Anterior cingulate cortex (tissue), 58 donors: ENCODE results near the gene DNLZ.
"Not testable (repeated sequence)": the region's sequence is repeated elsewhere in the genome, so short reads cannot be mapped to it uniquely, and the experiment has no call there.

Experiments used
- DNase-seq, 58 donors: peaks; one replicate each; lab custom pipeline; 2025; lab: John Stamatoyannopoulos, UW

The DNLZ gene

DNA sequence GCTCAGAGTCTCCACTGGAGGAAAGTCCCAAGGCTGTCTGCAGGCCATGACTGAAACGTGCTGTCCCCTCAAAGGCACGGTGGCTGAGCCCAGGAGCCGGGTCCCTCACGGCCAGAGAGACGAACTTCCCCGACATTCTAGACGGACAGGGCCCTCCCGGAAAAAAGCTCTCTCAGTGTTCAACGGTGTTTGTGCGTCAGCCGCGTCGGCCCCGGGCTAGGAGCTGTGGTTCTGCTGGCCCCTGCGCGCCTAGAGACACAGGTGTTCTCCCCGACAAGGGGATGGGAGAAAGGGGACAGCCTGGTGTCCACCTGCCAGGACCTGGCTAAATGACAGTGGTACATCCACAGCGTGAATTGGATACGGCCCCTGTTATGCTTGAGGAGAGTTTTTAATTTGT is 42.0 kb downstream of the DNLZ start:
- no peak for DNase-seq

DNA sequence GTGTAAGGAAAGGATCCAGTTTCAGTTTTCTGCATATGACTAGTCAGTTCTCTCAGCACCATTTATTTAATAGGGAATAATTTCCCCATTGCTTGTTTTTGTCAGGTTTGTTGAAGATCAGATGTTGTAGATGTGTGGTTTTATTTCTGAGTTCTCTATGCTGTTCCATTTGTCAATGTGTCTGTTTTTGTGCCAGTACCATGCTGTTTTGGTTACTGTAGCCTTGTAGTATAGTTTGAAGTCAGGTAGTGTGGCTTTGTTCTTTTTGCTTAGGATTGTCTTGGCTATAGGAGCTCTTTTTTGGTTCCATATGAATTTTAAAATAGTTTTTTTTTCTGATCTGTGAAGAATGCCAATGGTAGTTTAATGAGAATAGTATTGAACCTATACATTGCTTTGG is 42.6 kb downstream of the DNLZ start:
- not testable (repeated sequence) for DNase-seq

DNA sequence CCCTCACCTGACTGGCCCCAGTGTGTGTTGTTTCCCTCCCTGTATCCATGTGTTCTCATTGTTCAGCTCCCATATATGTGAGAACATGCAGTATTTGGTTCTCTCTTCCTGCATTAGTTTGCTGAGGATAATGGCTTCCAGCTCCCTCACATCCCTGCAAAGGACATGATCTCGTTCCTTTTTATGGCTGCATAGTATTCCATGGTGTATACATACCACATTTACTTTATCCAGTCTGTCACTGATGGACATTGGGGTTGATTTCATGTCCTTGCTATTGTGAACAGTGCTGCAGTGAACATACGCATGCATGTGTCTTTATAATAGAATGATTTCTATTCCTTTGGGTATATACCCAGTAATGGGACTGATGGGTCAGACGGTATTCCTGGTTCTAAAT is 43.6 kb downstream of the DNLZ start:
- DNase-seq: not testable (repeated sequence)

DNA sequence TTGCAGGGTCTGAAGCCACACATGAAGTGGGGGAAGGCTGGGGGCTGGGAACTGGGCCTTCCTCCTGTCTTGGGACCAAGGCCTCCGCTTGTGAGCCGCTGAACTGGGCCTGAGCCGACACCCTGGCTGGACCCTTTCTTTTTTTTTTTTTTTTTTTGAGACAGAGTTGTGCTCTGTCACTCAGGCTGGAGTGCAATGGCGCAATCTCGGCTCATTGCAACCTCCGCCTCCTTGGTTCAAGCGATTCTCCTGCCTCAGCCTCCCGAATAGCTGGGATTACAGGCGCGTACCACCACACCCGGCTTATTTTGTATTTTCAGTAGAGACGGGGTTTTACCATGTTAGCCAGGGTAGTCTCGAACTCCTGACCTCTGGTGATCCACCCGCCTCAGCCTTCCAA is 44.3 kb downstream of the DNLZ start:
- DNase-seq: not testable (repeated sequence)

DNA sequence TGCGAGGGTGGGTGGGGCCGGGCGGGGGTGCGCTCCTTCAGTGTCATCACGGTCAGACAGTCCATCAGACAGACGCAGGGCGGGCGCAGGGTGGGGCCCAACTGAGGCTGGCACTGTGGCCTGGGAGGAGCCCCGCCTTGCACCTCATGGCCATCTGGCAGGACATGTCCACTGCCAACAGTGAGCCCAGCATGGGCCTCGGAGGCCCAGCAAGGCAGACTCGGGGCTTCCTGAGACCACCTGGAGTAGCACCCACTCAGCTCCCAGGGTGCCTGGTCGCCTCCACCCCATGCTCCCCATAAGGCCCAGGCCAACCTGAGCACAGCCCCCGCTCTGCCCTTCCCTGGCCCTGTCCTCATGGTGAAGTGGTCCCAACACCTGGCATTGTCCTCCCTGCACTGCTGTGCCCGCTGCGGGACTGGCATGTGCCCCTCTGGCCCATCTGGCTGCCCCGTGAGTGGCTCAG is 44.7 kb downstream of the DNLZ start:
- DNase-seq: no peak

DNA sequence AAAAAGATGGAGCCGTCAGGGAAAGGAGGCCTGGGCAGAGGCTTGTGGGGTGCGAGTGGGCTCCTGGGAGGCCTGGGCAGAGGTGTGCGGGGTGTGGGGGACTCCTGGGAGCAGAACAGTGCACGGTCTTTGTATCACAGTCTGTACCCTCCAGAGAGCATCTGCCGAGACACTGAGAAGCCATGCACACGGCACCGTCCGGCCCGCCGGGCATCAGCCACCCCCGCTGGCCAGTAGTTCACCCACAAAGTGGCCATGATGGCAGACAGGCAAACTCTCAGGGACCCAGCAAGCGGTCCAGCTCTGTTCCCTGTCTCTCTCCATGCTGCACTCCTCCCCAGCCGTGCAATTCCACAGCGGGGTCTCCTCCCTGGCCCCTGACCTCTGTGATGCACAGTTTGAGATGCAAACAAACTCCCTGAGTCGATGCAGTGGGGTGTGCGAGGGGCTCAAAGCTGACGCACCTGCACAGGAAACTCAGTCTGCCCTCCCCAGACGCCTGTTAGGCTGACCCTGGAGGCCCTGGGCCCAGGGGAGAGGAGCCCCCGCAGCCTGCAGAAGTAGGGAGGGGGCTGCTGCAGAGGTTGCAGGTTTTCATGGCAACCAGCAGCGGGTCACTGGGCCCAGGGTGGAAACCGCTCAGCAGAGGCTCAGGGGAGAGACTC is 45.3 kb downstream of the DNLZ start:
- no peak for DNase-seq

DNA sequence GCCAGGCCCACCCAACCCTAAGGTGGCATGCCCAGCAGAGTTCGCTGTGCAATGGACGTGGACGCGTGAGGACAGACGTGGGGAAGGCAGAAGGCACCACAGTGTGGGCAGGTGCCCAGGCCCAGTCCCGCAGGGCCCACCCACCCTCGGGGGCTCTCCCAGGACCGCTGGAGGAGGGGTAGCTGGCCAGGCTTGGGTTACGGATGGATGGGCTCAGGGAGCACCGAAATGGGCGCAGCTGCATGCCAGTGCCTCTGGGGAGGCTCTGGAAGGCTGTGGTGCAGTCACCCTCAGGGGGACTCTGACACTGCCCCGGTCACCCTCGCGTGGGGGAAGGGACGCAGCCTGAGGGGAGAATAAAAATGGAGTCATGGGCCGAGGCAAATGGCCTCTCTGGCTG is 45.8 kb downstream of the DNLZ start:
- DNase-seq: no peak

DNA sequence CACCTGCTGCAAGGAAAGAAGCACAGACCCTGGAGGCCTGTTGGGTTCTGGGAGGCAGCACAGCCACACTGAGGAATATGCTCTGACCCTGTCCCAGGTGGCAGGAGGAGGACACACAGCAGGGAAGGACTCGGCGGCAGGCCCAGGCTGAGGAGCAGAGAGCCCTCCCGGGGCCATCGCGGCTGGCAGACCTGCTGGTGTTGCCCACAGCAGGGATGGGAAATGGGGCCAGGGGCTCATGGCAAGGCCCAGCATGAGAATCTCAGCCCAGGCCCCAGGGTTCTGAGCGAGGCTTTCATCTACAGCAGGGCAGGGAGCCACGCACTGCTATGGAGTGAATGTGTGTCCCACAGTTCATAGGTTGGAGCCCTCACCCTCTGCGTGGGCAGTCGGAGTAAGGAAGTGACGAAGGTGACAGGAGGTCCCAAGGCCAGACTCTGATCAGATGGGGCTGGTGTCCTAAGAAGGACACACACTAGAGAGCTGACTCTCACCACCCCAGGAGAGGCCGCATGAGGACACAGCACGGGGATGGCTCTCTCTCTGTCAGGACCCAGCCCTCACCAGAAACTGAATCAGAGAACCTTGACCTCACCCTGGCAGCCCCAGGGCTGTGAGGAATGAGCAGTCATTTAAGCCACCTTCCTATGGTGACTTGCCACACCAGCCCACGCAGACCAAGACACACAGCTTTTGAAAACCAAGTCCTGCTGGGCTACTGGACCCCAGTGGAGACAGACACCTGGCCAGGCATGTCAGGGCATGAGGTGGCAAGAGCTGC is 46.5 kb downstream of the DNLZ start:
- DNase-seq: no peak

DNA sequence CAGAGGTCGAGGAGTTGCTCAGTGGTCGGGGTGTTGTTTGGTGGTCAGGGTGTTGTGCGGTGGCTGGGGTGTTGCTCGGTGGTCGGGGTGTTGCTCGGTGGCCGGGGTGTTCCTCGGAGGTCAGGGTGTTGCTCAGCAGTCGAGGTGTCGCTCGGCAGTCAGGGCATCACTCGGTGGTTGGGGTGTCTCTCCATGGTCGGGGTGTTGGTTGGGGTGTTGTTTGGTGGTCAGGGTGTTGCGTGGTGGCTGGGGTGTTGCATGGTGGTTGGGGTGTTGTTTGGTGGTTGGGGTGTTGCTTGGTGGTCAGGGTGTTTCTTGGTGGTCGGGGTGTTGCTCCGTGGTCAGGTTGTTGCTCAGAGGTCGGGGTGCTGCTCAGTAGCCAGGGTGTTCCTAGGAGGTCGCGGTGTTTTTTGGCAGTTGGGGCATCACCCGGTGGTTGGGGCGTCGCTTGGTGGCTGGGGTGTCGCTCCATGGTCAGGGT is 47.2 kb downstream of the DNLZ start:
- no peak for DNase-seq

DNA sequence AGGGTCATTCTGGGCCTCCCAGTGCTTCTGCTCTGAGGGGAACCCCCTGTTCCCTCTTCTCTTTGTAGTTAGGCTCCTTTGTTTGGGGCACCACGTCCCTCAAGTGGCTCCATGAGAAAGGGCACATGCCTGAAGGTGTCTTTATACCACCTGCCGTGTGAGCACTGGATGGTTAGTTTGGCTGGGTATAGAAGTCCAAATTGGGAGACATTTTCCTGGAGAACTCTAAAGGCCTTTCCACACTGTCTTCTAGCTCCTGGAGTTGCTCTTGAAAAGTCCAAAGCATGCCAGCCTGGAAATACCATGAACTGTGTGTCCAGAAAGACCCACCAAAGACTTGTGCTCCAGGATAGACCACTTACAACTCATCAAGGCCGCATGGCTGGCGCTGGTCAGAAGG is 48.6 kb downstream of the DNLZ start:
- DNase-seq: no peak

DNA sequence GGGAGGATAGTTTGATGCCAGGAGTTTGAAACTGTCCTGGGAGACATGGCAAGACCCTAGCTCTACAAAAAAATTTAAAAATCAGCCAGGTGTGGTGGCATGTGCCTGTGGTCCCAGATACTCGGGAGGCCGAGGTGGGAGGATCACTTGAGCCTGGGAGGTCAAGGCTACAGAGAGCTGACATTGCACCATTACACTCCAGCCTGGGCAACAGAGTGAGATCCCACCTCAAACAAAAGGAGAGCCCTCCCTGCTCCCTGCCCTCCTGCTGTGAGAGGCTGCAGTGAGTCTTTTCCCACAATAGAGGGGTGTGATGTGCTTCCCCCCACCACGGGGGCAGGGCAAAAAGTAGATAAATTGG is 49.5 kb downstream of the DNLZ start:
- no peak for DNase-seq

DNA sequence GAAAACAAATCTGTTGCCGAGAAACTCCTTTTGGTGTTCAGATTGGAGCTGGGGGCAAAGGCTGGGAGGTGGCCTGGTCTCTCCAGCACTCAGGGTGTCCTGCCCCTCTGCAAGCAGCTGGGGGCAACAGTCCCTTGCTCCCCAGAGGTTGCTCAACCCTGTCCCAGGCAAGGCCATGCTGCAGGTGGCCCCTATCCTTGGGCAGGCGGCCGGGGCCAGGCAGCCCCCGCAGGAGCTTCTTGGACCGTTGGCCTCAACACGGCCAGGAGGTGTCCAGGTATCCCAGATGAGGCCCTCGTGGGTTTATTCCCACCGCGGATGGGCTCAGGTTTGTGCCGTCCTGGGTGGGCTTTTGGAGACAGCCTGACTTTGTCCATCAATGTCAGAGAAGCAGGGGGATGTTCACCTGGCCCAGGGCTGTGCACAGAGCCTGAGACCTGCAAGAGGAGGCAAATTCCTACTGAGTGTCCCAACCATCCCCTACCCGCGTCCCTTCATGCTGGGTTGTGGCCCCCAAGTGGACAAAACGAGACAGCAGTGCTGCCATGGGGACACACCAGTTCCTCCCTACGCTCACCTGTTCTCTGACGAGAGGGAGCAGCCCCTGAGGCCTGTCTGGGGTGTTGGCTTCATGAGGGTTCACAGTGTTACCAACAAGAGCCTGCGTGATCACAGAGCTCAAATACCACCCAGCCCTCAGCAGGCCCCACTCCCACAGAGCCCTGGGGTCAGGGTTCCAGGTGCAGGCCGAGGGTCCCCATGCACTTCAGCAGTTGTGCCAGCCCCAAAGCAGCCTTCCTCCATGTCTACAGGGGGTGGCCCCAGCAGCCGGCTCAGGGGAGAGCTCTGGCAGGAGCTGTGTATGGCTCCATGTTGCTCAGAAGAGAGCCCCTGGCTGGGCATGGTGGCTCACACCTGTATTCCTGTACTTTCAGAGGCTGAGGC is 50.2 kb downstream of the DNLZ start:
- DNase-seq: no peak

DNA sequence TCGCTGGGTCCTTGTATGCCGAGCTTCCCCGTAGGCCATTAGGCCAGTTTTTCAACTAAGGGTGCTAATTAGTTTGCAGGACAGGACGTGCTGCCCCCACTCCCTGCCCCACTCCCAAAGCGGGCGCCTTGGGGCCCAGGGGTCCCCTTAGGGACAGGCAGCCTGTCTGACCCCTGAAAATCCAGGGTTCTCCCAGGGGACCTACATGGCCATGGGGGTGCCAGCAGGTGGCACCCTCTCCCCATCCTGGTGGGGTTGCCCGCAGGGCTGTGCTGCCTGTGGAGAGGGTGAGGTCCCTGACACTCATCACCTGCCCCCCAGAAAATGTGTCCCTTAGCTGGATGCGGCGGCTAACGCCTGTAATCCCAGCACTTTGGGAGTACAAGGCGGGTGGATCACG is 51.1 kb downstream of the DNLZ start:
- peak in 28 of 58 donors; percentile 10 to 51 (median 24) for DNase-seq

DNA sequence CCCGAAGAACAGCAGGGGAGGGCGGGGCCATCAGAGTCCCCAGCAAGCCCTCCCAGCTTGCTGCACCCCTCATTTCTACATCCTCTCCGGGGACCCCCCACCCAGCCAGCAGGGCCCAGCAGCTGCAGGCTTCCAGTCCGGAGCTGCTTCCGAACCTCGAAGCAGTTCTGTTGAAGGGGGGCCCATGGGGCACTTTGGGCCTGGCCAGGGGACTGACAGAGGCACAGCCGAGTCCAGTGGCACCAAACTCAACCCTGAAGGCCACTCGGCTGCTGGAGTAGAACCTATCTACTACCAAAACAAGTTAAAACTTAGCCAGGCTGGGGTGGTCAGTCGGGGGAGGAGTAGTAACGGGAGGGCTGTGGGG is 51.6 kb downstream of the DNLZ start:
- DNase-seq: no peak

DNA sequence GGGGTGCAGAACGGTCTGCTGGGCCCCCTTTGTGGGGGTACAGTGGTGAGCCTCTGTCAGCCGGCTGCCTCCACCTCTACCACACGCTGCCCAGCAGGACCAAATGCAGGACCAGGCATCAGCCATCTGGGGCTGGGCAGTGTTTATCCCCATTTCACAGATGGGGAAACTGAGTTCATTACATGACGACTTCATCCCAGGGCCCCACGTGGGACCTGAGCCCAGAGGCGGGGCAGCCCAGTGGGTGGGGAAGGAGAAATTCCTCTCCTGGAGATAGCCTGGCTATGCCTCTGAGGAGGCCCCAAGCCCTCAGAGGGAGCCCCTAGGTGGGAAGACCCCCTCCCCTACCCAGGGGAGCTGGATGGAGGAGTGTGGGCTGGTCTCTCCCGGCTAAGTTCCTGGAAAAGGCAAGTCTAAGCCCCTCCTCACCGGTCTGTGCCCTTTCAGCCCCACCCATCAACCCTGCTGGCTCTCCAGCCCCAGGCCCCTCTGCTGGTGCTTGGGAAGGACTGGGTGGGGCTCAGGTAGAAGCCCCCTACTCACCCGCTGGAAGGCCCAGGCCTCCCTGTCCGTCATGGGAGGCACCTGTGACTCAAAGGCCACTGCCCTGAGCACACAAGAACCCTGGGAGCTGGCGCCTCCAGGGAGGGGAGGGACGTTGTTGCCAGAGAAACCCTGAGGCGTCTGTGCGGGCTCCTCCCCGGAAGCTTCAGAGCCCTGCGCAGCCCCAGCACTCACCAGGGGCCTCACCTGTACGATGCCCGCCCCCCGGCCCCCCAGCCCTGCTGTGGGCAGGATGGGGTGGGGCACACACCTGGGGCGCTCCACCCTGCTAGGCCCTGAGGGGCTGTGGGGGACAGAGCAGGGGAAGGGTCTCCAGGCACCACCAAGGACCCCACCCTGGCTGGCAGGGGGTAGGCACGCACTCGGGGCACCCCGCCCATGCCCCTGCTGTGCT is 52.2 kb downstream of the DNLZ start:
- no peak for DNase-seq

DNA sequence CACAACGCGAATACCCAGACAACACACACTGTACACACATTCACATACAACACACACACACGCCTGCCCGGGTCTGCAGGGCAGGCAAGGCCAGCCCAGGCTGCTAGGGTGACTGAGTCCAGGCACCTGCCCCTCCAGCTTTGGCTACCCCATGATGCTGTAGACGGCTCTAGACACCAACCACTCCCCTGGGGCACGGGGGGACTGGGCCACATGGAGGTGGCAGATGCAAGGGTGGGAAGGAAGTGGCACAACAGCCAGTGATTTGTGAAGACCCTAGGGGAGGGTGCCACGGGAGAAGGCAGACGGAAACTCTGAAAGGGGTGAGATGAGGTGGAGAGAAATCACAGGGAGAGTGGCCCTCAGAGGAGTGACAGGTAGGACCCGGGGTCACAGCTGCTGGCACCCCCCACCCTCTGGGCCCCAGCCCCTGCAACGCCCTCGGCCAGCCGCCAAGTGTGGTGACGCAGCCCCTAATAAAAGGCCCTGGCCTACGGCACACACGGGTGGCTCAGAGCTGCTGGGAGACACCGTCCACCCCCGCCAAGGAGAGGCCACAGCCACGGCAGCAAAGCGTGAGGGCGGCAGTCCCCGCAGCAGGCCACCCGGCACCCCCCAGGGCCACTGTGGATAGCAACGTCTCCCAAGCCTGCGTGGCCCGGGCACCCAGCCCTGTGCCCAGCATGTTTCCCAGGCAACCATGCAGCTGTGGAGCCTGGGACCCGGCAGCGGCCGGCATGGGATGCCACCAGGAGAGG is 53.1 kb downstream of the DNLZ start:
- no peak for DNase-seq

DNA sequence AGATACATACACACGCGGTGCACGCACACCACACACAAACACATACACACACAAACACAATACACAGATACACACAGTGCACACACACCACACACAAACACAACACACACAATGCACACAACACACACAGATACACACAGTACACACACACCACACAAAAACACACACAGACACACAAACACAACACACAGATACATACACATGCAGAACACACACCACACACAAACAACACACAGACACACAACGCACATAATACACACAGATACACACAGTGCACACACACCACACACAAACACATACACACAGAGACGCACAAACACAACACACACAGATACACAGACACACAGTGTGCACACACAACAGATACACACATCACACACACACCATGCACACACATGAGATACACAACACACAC is 53.7 kb downstream of the DNLZ start:
- DNase-seq: no peak
